K562 (cell line): ENCODE data around the gene HOXB5. TPM values are rescaled to one million over a fixed set of nuclear protein-coding genes. Genes with fewer than 3 reads are reported as not detected.
A peak's percentile ranks its signal among the peaks of the same experiment; 100 is the strongest.

Experiments
- ATF1 ChIP-seq, 2 experiments: fragments of 450-650 bp in 1 of 2; IDR thresholded peaks; 2 replicates each; pipeline ENCODE4 v1.6.1; 2016; ENCODE audit warnings: missing compliant biosample characterization in 1 of 2, missing genetic modification characterization in 1 of 2
- ATF2 ChIP-seq: sonication (generic); formaldehyde crosslinking; IDR thresholded peaks from 2 replicates; pipeline ENCODE4 v1.8.1; 2022; ENCODE audit warnings: missing genetic modification reagents
- ESRRA ChIP-seq: fragments of 450-650 bp; IDR thresholded peaks from 2 replicates; pipeline ENCODE4 v1.6.1; 2014; ENCODE audit warnings: low read depth, mild to moderate bottlenecking, moderate library complexity, borderline replicate concordance
- ETV1 ChIP-seq: fragments of 450-650 bp; conservative IDR thresholded peaks from 2 replicates; pipeline ENCODE4 v1.6.1; 2016; ENCODE audit warnings: missing genetic modification characterization, control low read depth, low read depth, missing compliant biosample characterization
- GABPB2 ChIP-seq: fragments of 250-450 bp; sonication (Bioruptor Pico); conservative IDR thresholded peaks from 2 replicates; pipeline ENCODE4 v1.5.1; 2021; ENCODE audit warnings: mild to moderate bottlenecking
- HDAC6 ChIP-seq: IDR thresholded peaks from 2 replicates; pipeline ENCODE4 v1.6.1; 2012; ENCODE audit warnings: low read depth, mild to moderate bottlenecking, control low read depth, inconsistent platforms, low read length, moderate library complexity
- HNRNPH1 ChIP-seq: fragments of 200-400 bp; formaldehyde crosslinking; optimal IDR thresholded peaks from 2 replicates; pipeline ENCODE3; 2017; ENCODE audit warnings: low read depth, mild to moderate bottlenecking, low read length, moderate library complexity
- MAFG ChIP-seq: fragments of 450-650 bp; conservative IDR thresholded peaks from 2 replicates; pipeline ENCODE4 v1.6.1; 2016; ENCODE audit warnings: missing genetic modification characterization, missing compliant biosample characterization
- SMARCA5 ChIP-seq: fragments of 450-650 bp; IDR thresholded peaks from 2 replicates; pipeline ENCODE4 v1.6.1; 2016
- TCFL5 ChIP-seq: fragments of 250-450 bp; sonication (Bioruptor Pico); conservative IDR thresholded peaks from 2 replicates; pipeline ENCODE4 v1.6.1; 2021; ENCODE audit warnings: mild to moderate bottlenecking, moderate library complexity, matching md5 sums
- ZNF23 ChIP-seq: fragments of 250-450 bp; sonication (Bioruptor Pico); IDR thresholded peaks from 2 replicates; pipeline ENCODE4 v1.4.0; 2020; ENCODE audit warnings: mild to moderate bottlenecking
- ZNF561 ChIP-seq: fragments of 450-650 bp; formaldehyde crosslinking; conservative IDR thresholded peaks from 2 replicates; pipeline ENCODE4 v1.4.0; 2020; ENCODE audit warnings: mild to moderate bottlenecking, moderate library complexity
- ZNF584 ChIP-seq: fragments of 200-800 bp; sonication (Bioruptor generic); IDR thresholded peaks from 2 replicates; pipeline ENCODE4 v1.6.1; 2016; ENCODE audit warnings: low read depth, mild to moderate bottlenecking, missing genetic modification characterization, missing compliant biosample characterization
- polyA plus RNA-seq, 8 experiments: library from polyadenylated mRNA; depleted of rRNA in 4 of 8; stranded (reverse) in 5 of 8; unstranded in 3 of 8; fragments of >200 nt; fragmentation: Nextera tagmentation in 2 of 8; fragmentation: Illumina TruSeq in 1 of 8; extraction: Ambion mirVana in 2 of 8; extraction: Trizol in 1 of 8; gene quantifications; 2 replicates each; pipeline versions ENCODE4 v1.2.1 to v1.2.3, GENCODE V29; 2011 to 2014; ENCODE audit warnings: inconsistent platforms in 1 of 8, missing spikeins in 1 of 8
- total RNA-seq, 7 experiments: library from RNA; depleted of rRNA in 6 of 7; stranded (reverse); fragments of >200 nt in 6 of 7; fragmentation: Illumina TruSeq in 2 of 7; extraction: Trizol in 2 of 7; gene quantifications; 2 replicates each; pipeline versions ENCODE4 v1.2.1 to v1.2.3, GENCODE V29; 2011 to 2021; ENCODE audit warnings: low replicate concordance in 1 of 7
- TF ChIP-seq, protein P1 (sequence below): IDR thresholded peaks from 2 replicates; pipeline ENCODE4 v1.6.1; 2012; ENCODE audit warnings: low read depth, low read length, improper control_type of control experiment, borderline replicate concordance
- TF ChIP-seq, protein P2 (sequence below), 2 experiments: fragments of 150-350 bp in 1 of 2; IDR thresholded peaks; 2 replicates each; pipeline ENCODE4 v1.6.1; 2012 to 2016; ENCODE audit warnings: low read depth in 2 of 2, low read length in 2 of 2, mild to moderate bottlenecking in 1 of 2, moderate library complexity in 1 of 2
- TF ChIP-seq, protein P3 (sequence below): fragments of 250-450 bp; sonication (Bioruptor Pico); IDR thresholded peaks from 2 replicates; pipeline ENCODE4 v1.8.0; 2022; ENCODE audit warnings: moderate library complexity, mild to moderate bottlenecking, inconsistent platforms
- TF ChIP-seq, protein P4 (sequence below), 2 experiments: fragments of 450-650 bp in 1 of 2; sonication (generic) in 1 of 2; formaldehyde crosslinking; conservative IDR thresholded peaks; 2 replicates each; pipeline versions ENCODE4 v1.4.0 to v1.8.1; 2020 to 2022; ENCODE audit warnings: mild to moderate bottlenecking in 1 of 2, missing genetic modification reagents in 1 of 2

HOXB5 gene
- total and polyA plus RNA-seq, 9 of the 15 experiments (the other 6 are each of a cell fraction or from before 2014, with no cell fraction given): 0.24 to 2.7 (median 0.65) TPM

DNA sequence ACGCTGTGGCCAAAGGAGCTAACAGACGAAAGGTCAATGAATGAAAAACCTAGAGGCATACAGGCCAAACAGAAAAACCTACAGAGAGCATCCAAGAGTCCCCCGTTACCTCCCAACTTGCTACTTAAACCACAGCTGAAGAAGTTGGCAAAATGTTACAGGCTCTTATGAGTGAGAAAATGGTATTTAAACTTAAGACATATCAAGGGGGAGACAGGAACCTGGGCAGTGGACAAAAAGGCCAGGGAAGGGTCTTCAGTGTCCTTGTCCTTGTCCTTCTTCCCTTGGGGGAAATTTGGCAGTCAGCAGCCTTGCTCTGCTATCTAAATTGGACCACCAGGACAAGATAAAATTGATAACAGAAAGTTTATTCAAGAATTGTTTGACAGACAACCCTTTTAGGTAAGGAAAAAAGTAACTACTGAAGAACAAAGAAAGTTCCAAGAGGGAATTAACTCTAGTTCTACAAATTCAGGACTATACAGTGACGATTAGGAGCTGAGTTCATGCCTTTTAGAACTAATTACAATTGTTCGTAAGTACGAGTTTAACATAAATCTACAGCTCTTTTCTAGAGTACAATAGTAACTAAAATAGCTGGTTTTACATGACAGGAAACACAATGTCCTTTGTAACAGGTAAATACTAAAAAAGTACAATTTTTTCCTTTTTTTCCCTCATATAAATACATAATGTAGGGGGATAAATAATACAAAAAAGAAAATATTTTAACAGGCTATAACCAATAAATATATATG, 44.9 kb downstream of the HOXB5 start (continued):
- TF ChIP-seq, protein P1, sequence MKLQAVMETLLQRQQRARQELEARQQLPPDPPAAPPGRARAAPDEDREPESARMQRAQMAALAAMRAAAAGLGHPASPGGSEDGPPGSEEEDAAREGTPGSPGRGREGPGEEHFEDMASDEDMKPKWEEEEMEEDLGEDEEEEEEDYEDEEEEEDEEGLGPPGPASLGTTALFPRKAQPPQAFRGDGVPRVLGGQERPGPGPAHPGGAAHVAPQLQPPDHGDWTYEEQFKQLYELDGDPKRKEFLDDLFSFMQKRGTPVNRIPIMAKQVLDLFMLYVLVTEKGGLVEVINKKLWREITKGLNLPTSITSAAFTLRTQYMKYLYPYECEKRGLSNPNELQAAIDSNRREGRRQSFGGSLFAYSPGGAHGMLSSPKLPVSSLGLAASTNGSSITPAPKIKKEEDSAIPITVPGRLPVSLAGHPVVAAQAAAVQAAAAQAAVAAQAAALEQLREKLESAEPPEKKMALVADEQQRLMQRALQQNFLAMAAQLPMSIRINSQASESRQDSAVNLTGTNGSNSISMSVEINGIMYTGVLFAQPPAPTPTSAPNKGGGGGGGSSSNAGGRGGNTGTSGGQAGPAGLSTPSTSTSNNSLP: no peak
- TF ChIP-seq ZNF561 (CRISPR knock-in tag): no peak
- TF ChIP-seq TCFL5: no peak
- no peak for TF ChIP-seq SMARCA5
- TF ChIP-seq ZNF584 (CRISPR knock-in tag): 0 out of 2 replicates have a peak, but pooled peaks have one; percentile 40
- peak; percentile 56; the same call in 1 of the 2 replicates for TF ChIP-seq ESRRA
- TF ChIP-seq ETV1 (tag): peak; percentile 3; the same call in 1 of the 2 replicates
- TF ChIP-seq MAFG (tag): no peak
- TF ChIP-seq, protein P2, sequence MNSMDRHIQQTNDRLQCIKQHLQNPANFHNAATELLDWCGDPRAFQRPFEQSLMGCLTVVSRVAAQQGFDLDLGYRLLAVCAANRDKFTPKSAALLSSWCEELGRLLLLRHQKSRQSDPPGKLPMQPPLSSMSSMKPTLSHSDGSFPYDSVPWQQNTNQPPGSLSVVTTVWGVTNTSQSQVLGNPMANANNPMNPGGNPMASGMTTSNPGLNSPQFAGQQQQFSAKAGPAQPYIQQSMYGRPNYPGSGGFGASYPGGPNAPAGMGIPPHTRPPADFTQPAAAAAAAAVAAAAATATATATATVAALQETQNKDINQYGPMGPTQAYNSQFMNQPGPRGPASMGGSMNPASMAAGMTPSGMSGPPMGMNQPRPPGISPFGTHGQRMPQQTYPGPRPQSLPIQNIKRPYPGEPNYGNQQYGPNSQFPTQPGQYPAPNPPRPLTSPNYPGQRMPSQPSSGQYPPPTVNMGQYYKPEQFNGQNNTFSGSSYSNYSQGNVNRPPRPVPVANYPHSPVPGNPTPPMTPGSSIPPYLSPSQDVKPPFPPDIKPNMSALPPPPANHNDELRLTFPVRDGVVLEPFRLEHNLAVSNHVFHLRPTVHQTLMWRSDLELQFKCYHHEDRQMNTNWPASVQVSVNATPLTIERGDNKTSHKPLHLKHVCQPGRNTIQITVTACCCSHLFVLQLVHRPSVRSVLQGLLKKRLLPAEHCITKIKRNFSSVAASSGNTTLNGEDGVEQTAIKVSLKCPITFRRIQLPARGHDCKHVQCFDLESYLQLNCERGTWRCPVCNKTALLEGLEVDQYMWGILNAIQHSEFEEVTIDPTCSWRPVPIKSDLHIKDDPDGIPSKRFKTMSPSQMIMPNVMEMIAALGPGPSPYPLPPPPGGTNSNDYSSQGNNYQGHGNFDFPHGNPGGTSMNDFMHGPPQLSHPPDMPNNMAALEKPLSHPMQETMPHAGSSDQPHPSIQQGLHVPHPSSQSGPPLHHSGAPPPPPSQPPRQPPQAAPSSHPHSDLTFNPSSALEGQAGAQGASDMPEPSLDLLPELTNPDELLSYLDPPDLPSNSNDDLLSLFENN (IDR thresholded peaks at IDR 0.05; ENCODE audit: low read depth in 2 of 2, low read length in 2 of 2): no peak
- no peak for TF ChIP-seq ATF1 (CRISPR knock-in tag; IDR thresholded peaks at IDR 0.05)
- TF ChIP-seq ATF1 (tag; IDR thresholded peaks at IDR 0.05): 0 out of 2 replicates have a peak, but pooled peaks have one; percentile 0
- no peak for TF ChIP-seq GABPB2 (CRISPR knock-in tag)
- TF ChIP-seq, protein P3, sequence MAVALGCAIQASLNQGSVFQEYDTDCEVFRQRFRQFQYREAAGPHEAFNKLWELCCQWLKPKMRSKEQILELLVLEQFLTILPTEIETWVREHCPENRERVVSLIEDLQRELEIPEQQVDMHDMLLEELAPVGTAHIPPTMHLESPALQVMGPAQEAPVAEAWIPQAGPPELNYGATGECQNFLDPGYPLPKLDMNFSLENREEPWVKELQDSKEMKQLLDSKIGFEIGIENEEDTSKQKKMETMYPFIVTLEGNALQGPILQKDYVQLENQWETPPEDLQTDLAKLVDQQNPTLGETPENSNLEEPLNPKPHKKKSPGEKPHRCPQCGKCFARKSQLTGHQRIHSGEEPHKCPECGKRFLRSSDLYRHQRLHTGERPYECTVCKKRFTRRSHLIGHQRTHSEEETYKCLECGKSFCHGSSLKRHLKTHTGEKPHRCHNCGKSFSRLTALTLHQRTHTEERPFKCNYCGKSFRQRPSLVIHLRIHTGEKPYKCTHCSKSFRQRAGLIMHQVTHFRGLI (CRISPR knock-in tag): no peak
- no peak for TF ChIP-seq ZNF23 (CRISPR knock-in tag)
- TF ChIP-seq ATF2: no peak
- TF ChIP-seq, protein P4, sequence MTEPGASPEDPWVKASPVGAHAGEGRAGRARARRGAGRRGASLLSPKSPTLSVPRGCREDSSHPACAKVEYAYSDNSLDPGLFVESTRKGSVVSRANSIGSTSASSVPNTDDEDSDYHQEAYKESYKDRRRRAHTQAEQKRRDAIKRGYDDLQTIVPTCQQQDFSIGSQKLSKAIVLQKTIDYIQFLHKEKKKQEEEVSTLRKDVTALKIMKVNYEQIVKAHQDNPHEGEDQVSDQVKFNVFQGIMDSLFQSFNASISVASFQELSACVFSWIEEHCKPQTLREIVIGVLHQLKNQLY (CRISPR knock-in tag; conservative IDR thresholded peaks at IDR 0.05): no peak
- TF ChIP-seq HDAC6: no peak
- no peak for TF ChIP-seq HNRNPH1
